ENCODE data around the gene RARB. TPM values are rescaled to one million over a fixed set of nuclear protein-coding genes. Genes with fewer than 3 reads are reported as not detected.

Gene RARB
- total and polyA plus RNA-seq, 7 experiments from 2014 or later = 0.07 to 0.13 TPM; not detected in 5

- intact Hi-C loops (cut with micrococcal nuclease) = no loop called here
- no peaks in the 10 kb centered on the region for H3K27me3 Mint-ChIP-seq
- no peaks in the 10 kb centered on the region for H3K9me3 Mint-ChIP-seq
- Histone ChIP-seq H3K27ac (ENCODE audit: low read depth, low read length) (no peak overlapping the region), H3K9me3 (ENCODE audit: control insufficient read depth in 2 of 3, low read length in 3 of 3) (no peaks in the 10 kb centered on the region), H3K36me3 (ENCODE audit: control insufficient read depth in 2 of 3, insufficient read depth in 3 of 3, low read length in 3 of 3) (peaks cover 7 to 70% (median 15%) of the 10 kb centered on the region in 3 experiments), H3K4me3 (ENCODE audit: low read length) (no peak overlapping the region), H3K4me1 (ENCODE audit: control insufficient read depth in 2 of 2, insufficient read depth in 2 of 2, low read length in 2 of 2) (no peaks in the 10 kb centered on the region), H3K27me3 (ENCODE audit: control insufficient read depth in 2 of 2, insufficient read depth in 2 of 2, low read length in 2 of 2) (no peaks in the 10 kb centered on the region)
- ChIA-PET POLR2A (interaction anchor here (0.8 kb wide), 1 partner anchor 121 kb away, joined by 3 read pairs; no protein-coding TSS in a partner anchor), CTCF (interaction anchor here (1.0 kb wide), 1 partner anchor 19 kb away, joined by 3 read pairs; no protein-coding TSS in a partner anchor)
- ATAC-seq = peak; percentile 81
- no peak overlapping the region for H3K4me3 Mint-ChIP-seq
- H3K27ac Mint-ChIP-seq = peak overlapping the region in 6 of 9 donors; percentile 48 to 82 (median 58)
- peaks cover 6 to 53% (median 25%) of the 10 kb centered on the region in 5 donors for H3K36me3 Mint-ChIP-seq
- peaks cover 0 to 5% (median 0%) of the 10 kb centered on the region in 7 donors for H3K4me1 Mint-ChIP-seq
- no peak for DNase-seq
These were observed 175.6 kb downstream of the RARB start for GRCh38 chr3:25603703-25604102.

GRCh38 chr3:25604107-25604805, 176.2 kb downstream of the RARB start:
- no peak for DNase-seq
- no peaks in the 10 kb centered on the region for H3K9me3 ChIP-seq (ENCODE audit: control insufficient read depth in 2 of 3, low read length in 3 of 3)
- H3K36me3 ChIP-seq (ENCODE audit: control insufficient read depth in 2 of 3, insufficient read depth in 3 of 3, low read length in 3 of 3) = peaks cover 7 to 73% (median 18%) of the 10 kb centered on the region in 3 experiments
- ChIA-PET POLR2A (interaction anchor here (0.7 to 0.8 kb wide), 2 partner anchors 11 to 121 kb away, joined by 3 to 4 read pairs; no protein-coding TSS in a partner anchor), CTCF (interaction anchor here (1.0 kb wide), 1 partner anchor 18 kb away, joined by 3 read pairs; no protein-coding TSS in a partner anchor)
- Mint-ChIP-seq H3K9me3 (no peaks in the 10 kb centered on the region), H3K4me3 (no peak overlapping the region), H3K4me1 (peaks cover 0 to 5% (median 0%) of the 10 kb centered on the region in 7 donors), H3K27me3 (no peaks in the 10 kb centered on the region), H3K36me3 (peaks cover 5 to 49% (median 22%) of the 10 kb centered on the region in 5 donors), H3K27ac (peak overlapping the region in 4 of 9 donors; percentile 32 to 63 (median 41))
- H3K27ac ChIP-seq (ENCODE audit: low read depth, low read length) = no peak overlapping the region
- intact Hi-C loops (cut with micrococcal nuclease) = no loop called here
- ATAC-seq = peak; percentile 92
- no peaks in the 10 kb centered on the region for H3K27me3 ChIP-seq (ENCODE audit: control insufficient read depth in 2 of 2, insufficient read depth in 2 of 2, low read length in 2 of 2)
- H3K4me1 ChIP-seq (ENCODE audit: control insufficient read depth in 2 of 2, insufficient read depth in 2 of 2, low read length in 2 of 2) = no peaks in the 10 kb centered on the region
- H3K4me3 ChIP-seq (ENCODE audit: low read length) = no peak overlapping the region

- Histone ChIP-seq H3K27me3 (ENCODE audit: control insufficient read depth in 2 of 2, insufficient read depth in 2 of 2, low read length in 2 of 2) (no peaks in the 10 kb centered on the region), H3K27ac (ENCODE audit: low read depth, low read length) (no peak overlapping the region), H3K36me3 (ENCODE audit: control insufficient read depth in 2 of 3, insufficient read depth in 3 of 3, low read length in 3 of 3) (peaks cover 17 to 64% (median 32%) of the 10 kb centered on the region in 3 experiments), H3K4me3 (ENCODE audit: low read length) (no peak overlapping the region), H3K9me3 (ENCODE audit: control insufficient read depth in 2 of 3, low read length in 3 of 3) (no peaks in the 10 kb centered on the region), H3K4me1 (ENCODE audit: control insufficient read depth in 2 of 2, insufficient read depth in 2 of 2, low read length in 2 of 2) (no peaks in the 10 kb centered on the region)
- CTCF ChIA-PET = no interaction called here
- peaks cover 0 to 13% (median 5%) of the 10 kb centered on the region in 7 donors for H3K4me1 Mint-ChIP-seq
- H3K36me3 Mint-ChIP-seq = peaks cover 17 to 43% (median 34%) of the 10 kb centered on the region in 5 donors
- DNase-seq (no peak), ATAC-seq (no peak)
- H3K27me3 Mint-ChIP-seq = no peaks in the 10 kb centered on the region
- POLR2A ChIA-PET = no interaction called here
- no peak overlapping the region for H3K4me3 Mint-ChIP-seq
- intact Hi-C loops (cut with micrococcal nuclease) = no loop called here
- no peaks in the 10 kb centered on the region for H3K9me3 Mint-ChIP-seq
- H3K27ac Mint-ChIP-seq = peak overlapping the region; percentile 2 to 80 (median 68)
These were observed 182.1 kb downstream of the RARB start for GRCh38 chr3:25610167-25610566.

GRCh38 chr3:25610779-25611178, 182.7 kb downstream of the RARB start:
- peaks cover 19 to 64% (median 26%) of the 10 kb centered on the region in 3 experiments for H3K36me3 ChIP-seq (ENCODE audit: control insufficient read depth in 2 of 3, insufficient read depth in 3 of 3, low read length in 3 of 3)

DNA sequence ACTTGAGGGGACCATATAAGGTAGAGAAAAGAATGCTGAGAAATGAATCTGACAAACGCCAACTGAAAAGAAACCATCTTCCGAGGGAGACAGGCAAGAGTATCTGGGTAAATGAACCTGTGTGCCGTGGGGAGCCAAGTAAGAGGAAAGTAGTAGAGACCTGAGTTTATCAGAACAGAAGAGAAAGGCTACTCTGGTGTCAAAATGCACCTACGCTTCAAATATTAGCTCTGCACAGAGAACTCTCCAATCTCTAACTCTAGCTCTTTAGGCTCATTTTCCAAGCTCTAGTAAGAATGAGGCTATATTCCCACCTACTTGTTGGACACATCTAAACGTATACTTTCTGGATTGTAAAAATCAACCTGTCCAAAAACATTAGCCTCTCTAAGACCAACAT, 183.1 kb downstream of the RARB start:
- Mint-ChIP-seq H3K4me3 (no peak overlapping the region), H3K27me3 (no peaks in the 10 kb centered on the region), H3K4me1 (peaks cover 0 to 13% (median 3%) of the 10 kb centered on the region in 7 donors), H3K9me3 (no peaks in the 10 kb centered on the region), H3K27ac (peak overlapping the region in 5 of 9 donors; percentile 25 to 80 (median 68)), H3K36me3 (peaks cover 12 to 38% (median 29%) of the 10 kb centered on the region in 5 donors)
- Histone ChIP-seq H3K27ac (ENCODE audit: low read depth, low read length) (no peak overlapping the region), H3K9me3 (ENCODE audit: control insufficient read depth in 2 of 3, low read length in 3 of 3) (no peaks in the 10 kb centered on the region), H3K4me3 (ENCODE audit: low read length) (no peak overlapping the region), H3K27me3 (ENCODE audit: control insufficient read depth in 2 of 2, insufficient read depth in 2 of 2, low read length in 2 of 2) (no peaks in the 10 kb centered on the region), H3K36me3 (ENCODE audit: control insufficient read depth in 2 of 3, insufficient read depth in 3 of 3, low read length in 3 of 3) (peaks cover 20 to 64% (median 26%) of the 10 kb centered on the region in 3 experiments), H3K4me1 (ENCODE audit: control insufficient read depth in 2 of 2, insufficient read depth in 2 of 2, low read length in 2 of 2) (no peaks in the 10 kb centered on the region)
- ChIA-PET CTCF (no interaction called here), POLR2A (no interaction called here)
- intact Hi-C loops (cut with micrococcal nuclease) = no loop called here
- no peak for DNase-seq
- ATAC-seq = no peak

More at GRCh38 chr3:25610779-25611178, 182.7 kb downstream of the RARB start:
- no peaks in the 10 kb centered on the region for H3K27me3 ChIP-seq (ENCODE audit: control insufficient read depth in 2 of 2, insufficient read depth in 2 of 2, low read length in 2 of 2)
- H3K27ac ChIP-seq (ENCODE audit: low read depth, low read length) = no peak overlapping the region
- Mint-ChIP-seq H3K36me3 (peaks cover 15 to 41% (median 33%) of the 10 kb centered on the region in 5 donors), H3K4me3 (no peak overlapping the region), H3K27ac (peak overlapping the region in 4 of 9 donors; percentile 25 to 80 (median 74)), H3K27me3 (no peaks in the 10 kb centered on the region), H3K9me3 (no peaks in the 10 kb centered on the region), H3K4me1 (peaks cover 0 to 13% (median 3%) of the 10 kb centered on the region in 7 donors)
- DNase-seq (no peak), ATAC-seq (no peak)
- no peaks in the 10 kb centered on the region for H3K9me3 ChIP-seq (ENCODE audit: control insufficient read depth in 2 of 3, low read length in 3 of 3)
- intact Hi-C loops (cut with micrococcal nuclease) = no loop called here
- CTCF ChIA-PET = no interaction called here
- H3K4me1 ChIP-seq (ENCODE audit: control insufficient read depth in 2 of 2, insufficient read depth in 2 of 2, low read length in 2 of 2) = no peaks in the 10 kb centered on the region
- H3K4me3 ChIP-seq (ENCODE audit: low read length) = no peak overlapping the region
- POLR2A ChIA-PET = no interaction called here

- H3K9me3 ChIP-seq (ENCODE audit: control insufficient read depth in 2 of 3, low read length in 3 of 3) = no peaks in the 10 kb centered on the region
- H3K36me3 ChIP-seq (ENCODE audit: control insufficient read depth in 2 of 3, insufficient read depth in 3 of 3, low read length in 3 of 3) = peaks cover 18 to 49% (median 21%) of the 10 kb centered on the region in 3 experiments
- ChIA-PET POLR2A (no interaction called here), CTCF (no interaction called here)
- no peak overlapping the region for H3K27ac ChIP-seq (ENCODE audit: low read depth, low read length)
- no peak for ATAC-seq
- H3K4me1 ChIP-seq (ENCODE audit: control insufficient read depth in 2 of 2, insufficient read depth in 2 of 2, low read length in 2 of 2) = no peaks in the 10 kb centered on the region
- H3K4me3 Mint-ChIP-seq = no peak overlapping the region
- DNase-seq = no peak
- no peaks in the 10 kb centered on the region for H3K9me3 Mint-ChIP-seq
- peak overlapping the region in 6 of 9 donors; percentile 6 to 53 (median 44) for H3K27ac Mint-ChIP-seq
- no peaks in the 10 kb centered on the region for H3K27me3 ChIP-seq (ENCODE audit: control insufficient read depth in 2 of 2, insufficient read depth in 2 of 2, low read length in 2 of 2)
- peaks cover 10 to 38% (median 24%) of the 10 kb centered on the region in 5 donors for H3K36me3 Mint-ChIP-seq
- no peak overlapping the region for H3K4me3 ChIP-seq (ENCODE audit: low read length)
- no peaks in the 10 kb centered on the region for H3K27me3 Mint-ChIP-seq
- intact Hi-C loops (cut with micrococcal nuclease) = loop anchor here in 1 of 2 donors (2.0 kb wide), 1 partner anchor 19 kb away; no protein-coding TSS in a partner anchor
- peaks cover 0 to 9% (median 5%) of the 10 kb centered on the region in 7 donors for H3K4me1 Mint-ChIP-seq
These were observed 190.0 kb downstream of the RARB start for GRCh38 chr3:25618028-25618427.
